ENCODE measurements around the gene ADAMTS14.

The ADAMTS14 gene

DNA sequence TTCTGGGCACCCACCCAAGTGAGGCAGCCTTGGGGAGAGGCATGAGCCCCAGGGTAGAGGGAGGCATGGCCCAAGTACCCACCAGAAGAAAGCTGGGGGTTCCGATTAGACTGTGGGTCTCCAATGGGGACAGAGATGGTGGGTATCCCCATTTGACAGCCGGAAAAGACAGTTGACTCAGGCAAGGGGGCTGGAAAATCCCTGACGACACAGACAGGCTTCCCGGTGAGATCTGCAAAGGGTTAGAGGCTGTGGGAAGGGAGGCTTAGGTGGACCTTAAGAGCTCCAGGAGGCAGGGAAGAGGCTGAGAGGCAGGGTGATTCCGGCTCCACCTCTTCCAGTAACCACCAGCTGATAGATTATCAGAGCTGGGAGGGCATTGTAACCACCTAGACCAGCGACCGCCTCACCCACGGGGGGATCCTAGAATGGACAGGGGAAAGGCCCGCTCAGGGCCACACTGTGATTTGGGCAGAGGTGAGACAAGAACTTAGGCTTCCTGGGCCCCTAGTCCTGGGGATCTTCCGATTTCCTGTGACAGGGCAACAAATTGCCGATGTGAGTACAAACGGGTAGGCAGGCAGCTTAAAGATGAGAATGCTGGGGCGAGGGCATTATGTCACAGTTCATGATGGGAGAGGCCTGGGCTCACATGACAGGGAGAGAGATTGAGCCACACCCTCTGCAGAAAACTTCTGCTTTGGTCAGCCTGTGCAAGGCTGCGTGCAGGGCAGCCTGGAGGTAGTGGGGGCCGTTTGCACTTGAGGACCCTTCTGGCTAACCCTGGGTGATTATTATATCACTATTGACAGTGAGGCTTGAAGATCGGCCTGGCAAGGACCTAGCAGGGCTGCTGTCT lies 107.4 kb downstream of the ADAMTS14 start:
- no peak overlapping the region for H3K27ac ChIP-seq (ENCODE audit: poor library complexity, severe bottlenecking)
- ATAC-seq (ENCODE audit: low read depth), result no peak
- DNase-seq (ENCODE audit: low spot score), result no peak

DNA sequence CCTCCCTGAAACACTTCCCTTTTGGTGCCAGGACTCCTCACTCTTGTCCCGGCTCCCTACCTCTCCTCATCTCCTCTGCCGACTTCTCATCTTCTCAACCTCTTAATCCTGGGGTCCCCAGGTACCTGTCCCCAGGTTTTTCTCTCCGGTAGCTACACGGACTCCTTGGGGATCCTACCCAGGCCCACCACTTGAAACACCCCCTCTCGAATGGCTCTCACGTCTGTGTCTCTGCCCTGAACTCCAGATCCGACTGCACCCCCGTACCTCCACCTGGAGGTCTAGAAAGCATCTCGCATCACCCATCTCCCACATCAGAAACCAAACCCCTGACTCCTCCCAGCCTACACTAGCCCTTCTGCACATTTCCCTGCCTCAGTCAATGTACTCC lies 108.1 kb downstream of the ADAMTS14 start:
- H3K9me3 ChIP-seq (ENCODE audit: severe bottlenecking), result no peaks in the 10 kb centered on the region
- H3K36me3 ChIP-seq (ENCODE audit: low read depth), result no peaks in the 10 kb centered on the region
- no peak overlapping the region for H3K4me3 ChIP-seq (ENCODE audit: severe bottlenecking)
- no peaks in the 10 kb centered on the region for H3K4me1 ChIP-seq (ENCODE audit: insufficient read depth, poor library complexity, severe bottlenecking)
- H3K27ac ChIP-seq (ENCODE audit: poor library complexity, severe bottlenecking), result no peak overlapping the region
- DNase-seq (ENCODE audit: low spot score) (no peak), ATAC-seq (ENCODE audit: low read depth) (no peak)
- TF ChIP-seq, protein P1, sequence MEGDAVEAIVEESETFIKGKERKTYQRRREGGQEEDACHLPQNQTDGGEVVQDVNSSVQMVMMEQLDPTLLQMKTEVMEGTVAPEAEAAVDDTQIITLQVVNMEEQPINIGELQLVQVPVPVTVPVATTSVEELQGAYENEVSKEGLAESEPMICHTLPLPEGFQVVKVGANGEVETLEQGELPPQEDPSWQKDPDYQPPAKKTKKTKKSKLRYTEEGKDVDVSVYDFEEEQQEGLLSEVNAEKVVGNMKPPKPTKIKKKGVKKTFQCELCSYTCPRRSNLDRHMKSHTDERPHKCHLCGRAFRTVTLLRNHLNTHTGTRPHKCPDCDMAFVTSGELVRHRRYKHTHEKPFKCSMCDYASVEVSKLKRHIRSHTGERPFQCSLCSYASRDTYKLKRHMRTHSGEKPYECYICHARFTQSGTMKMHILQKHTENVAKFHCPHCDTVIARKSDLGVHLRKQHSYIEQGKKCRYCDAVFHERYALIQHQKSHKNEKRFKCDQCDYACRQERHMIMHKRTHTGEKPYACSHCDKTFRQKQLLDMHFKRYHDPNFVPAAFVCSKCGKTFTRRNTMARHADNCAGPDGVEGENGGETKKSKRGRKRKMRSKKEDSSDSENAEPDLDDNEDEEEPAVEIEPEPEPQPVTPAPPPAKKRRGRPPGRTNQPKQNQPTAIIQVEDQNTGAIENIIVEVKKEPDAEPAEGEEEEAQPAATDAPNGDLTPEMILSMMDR (IDR thresholded peaks at IDR 0.05; ENCODE audit: poor library complexity, severe bottlenecking), result no peak
- H3K27me3 ChIP-seq (ENCODE audit: insufficient read depth, poor library complexity, severe bottlenecking), result no peaks in the 10 kb centered on the region

More for the DNA sequence above, 107.4 kb downstream of the ADAMTS14 start:
- no peaks in the 10 kb centered on the region for H3K27me3 ChIP-seq (ENCODE audit: insufficient read depth, poor library complexity, severe bottlenecking)
- TF ChIP-seq, protein P1 (IDR thresholded peaks at IDR 0.05; ENCODE audit: poor library complexity, severe bottlenecking), result no peak
- H3K4me1 ChIP-seq (ENCODE audit: insufficient read depth, poor library complexity, severe bottlenecking), result no peaks in the 10 kb centered on the region
- H3K9me3 ChIP-seq (ENCODE audit: severe bottlenecking), result no peaks in the 10 kb centered on the region
- H3K36me3 ChIP-seq (ENCODE audit: low read depth), result no peaks in the 10 kb centered on the region
- no peak overlapping the region for H3K4me3 ChIP-seq (ENCODE audit: severe bottlenecking)

DNA sequence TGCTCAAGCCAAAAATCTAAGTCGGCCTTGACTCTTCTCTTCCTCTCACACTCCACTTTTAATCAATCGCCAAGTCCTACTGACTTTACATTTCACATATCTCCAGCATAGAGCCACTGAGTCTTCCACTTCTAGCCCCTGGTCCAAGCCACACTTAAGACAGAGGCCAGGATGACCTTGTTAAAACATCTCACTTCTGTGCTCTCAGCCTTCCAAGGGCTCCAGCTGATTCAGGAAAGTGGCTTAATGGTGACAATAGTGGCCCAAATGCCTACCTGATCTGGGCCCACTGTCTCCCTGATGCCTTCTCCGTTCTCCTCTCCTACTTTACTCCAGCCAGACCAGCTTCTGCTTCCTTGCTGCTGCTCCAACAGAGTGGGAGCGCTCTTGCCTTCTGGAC lies 108.5 kb downstream of the ADAMTS14 start:
- Histone ChIP-seq H3K4me3 (ENCODE audit: severe bottlenecking) (no peak overlapping the region), H3K4me1 (ENCODE audit: insufficient read depth, poor library complexity, severe bottlenecking) (no peaks in the 10 kb centered on the region), H3K27me3 (ENCODE audit: insufficient read depth, poor library complexity, severe bottlenecking) (no peaks in the 10 kb centered on the region), H3K27ac (ENCODE audit: poor library complexity, severe bottlenecking) (no peak overlapping the region), H3K36me3 (ENCODE audit: low read depth) (no peaks in the 10 kb centered on the region), H3K9me3 (ENCODE audit: severe bottlenecking) (no peaks in the 10 kb centered on the region)
- no peak for DNase-seq (ENCODE audit: low spot score)
- ATAC-seq (ENCODE audit: low read depth), result no peak
- TF ChIP-seq, protein P1 (IDR thresholded peaks at IDR 0.05; ENCODE audit: poor library complexity, severe bottlenecking), result no peak

DNA sequence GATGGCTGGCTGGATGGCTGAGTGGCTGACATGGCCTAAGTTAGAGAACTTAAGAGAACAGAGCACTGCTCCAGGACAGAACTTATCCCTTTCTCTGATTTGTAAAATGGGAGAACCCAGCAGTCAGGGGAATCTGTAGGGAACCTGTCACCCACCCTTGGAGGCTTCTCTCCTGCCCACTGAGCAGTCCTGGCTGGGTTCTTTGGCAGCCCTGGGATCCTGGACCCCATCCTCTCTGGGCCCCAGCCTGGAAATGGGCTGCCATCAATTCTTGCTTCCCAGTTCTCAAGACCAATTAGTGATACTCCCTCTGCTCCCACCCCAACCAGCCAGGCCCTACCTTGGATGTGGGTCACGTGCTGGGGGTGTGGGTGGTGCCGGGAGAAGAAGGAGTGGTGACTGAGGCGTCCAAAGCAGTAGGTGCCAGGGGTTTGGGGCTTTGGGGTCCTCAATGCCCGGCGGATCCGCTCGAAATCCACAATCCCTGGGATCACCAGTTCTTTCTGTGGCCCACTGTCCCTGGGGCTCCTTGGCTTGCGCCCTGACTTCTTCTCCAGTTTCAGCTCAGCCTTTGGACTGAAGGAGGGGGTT lies 109.2 kb downstream of the ADAMTS14 start:
- H3K36me3 ChIP-seq (ENCODE audit: low read depth), result no peaks in the 10 kb centered on the region
- DNase-seq (ENCODE audit: low spot score) (no peak), ATAC-seq (ENCODE audit: low read depth) (no peak)
- no peak overlapping the region for H3K4me3 ChIP-seq (ENCODE audit: severe bottlenecking)
- TF ChIP-seq, protein P1 (IDR thresholded peaks at IDR 0.05; ENCODE audit: poor library complexity, severe bottlenecking), result no peak
- no peaks in the 10 kb centered on the region for H3K4me1 ChIP-seq (ENCODE audit: insufficient read depth, poor library complexity, severe bottlenecking)
- H3K9me3 ChIP-seq (ENCODE audit: severe bottlenecking), result no peaks in the 10 kb centered on the region
- no peaks in the 10 kb centered on the region for H3K27me3 ChIP-seq (ENCODE audit: insufficient read depth, poor library complexity, severe bottlenecking)
- H3K27ac ChIP-seq (ENCODE audit: poor library complexity, severe bottlenecking), result no peak overlapping the region

Measured in RWPE2 (cell line).